ENCODE data around the gene SMG7. TPM values are rescaled to one million over a fixed set of nuclear protein-coding genes. Genes with fewer than 3 reads are reported as not detected.

Gene SMG7
- total RNA-seq, 2 experiments from 2014 or later: 61.4 to 65.1 TPM

GRCh38 chr1:183596500-183596899 is 124.2 kb downstream of the SMG7 start:
- Mint-ChIP-seq H3K4me1 (peaks cover 12% of the 10 kb centered on the region), H3K9me3 (no peaks in the 10 kb centered on the region), H3K27me3 (peaks cover 6% of the 10 kb centered on the region), H3K27ac (no peak overlapping the region), H3K4me3 (no peak overlapping the region), H3K36me3 (no peaks in the 10 kb centered on the region)
- DNase-seq: no peak

GRCh38 chr1:183597656-183598347 is 125.5 kb downstream of the SMG7 start:
- Mint-ChIP-seq H3K4me1 (peaks cover 12% of the 10 kb centered on the region), H3K36me3 (no peaks in the 10 kb centered on the region), H3K9me3 (no peaks in the 10 kb centered on the region), H3K4me3 (no peak overlapping the region), H3K27ac (no peak overlapping the region), H3K27me3 (peaks cover 6% of the 10 kb centered on the region)
- no peak for DNase-seq

GRCh38 chr1:183598386-183598785 is 126.1 kb downstream of the SMG7 start:
- no peak for DNase-seq
- H3K27me3 Mint-ChIP-seq: peaks cover 6% of the 10 kb centered on the region
- no peak overlapping the region for H3K27ac Mint-ChIP-seq
- H3K9me3 Mint-ChIP-seq: no peaks in the 10 kb centered on the region
- H3K36me3 Mint-ChIP-seq: no peaks in the 10 kb centered on the region
- H3K4me1 Mint-ChIP-seq: peaks cover 7% of the 10 kb centered on the region
- no peak overlapping the region for H3K4me3 Mint-ChIP-seq

- Mint-ChIP-seq H3K36me3 (no peaks in the 10 kb centered on the region), H3K27me3 (peaks cover 6% of the 10 kb centered on the region), H3K27ac (no peak overlapping the region), H3K9me3 (no peaks in the 10 kb centered on the region), H3K4me3 (no peak overlapping the region), H3K4me1 (peaks cover 9% of the 10 kb centered on the region)
- DNase-seq: no peak
Measured at GRCh38 chr1:183600136-183600535, 127.8 kb downstream of the SMG7 start.

- H3K4me1 Mint-ChIP-seq: peaks cover 9% of the 10 kb centered on the region
- DNase-seq: no peak
- no peaks in the 10 kb centered on the region for H3K9me3 Mint-ChIP-seq
- no peak overlapping the region for H3K27ac Mint-ChIP-seq
- H3K4me3 Mint-ChIP-seq: no peak overlapping the region
- peaks cover 7% of the 10 kb centered on the region for H3K27me3 Mint-ChIP-seq
- no peaks in the 10 kb centered on the region for H3K36me3 Mint-ChIP-seq
Measured at GRCh38 chr1:183600634-183601033, 128.3 kb downstream of the SMG7 start.

GRCh38 chr1:183602510-183602909 is 130.2 kb downstream of the SMG7 start:
- peaks cover 9% of the 10 kb centered on the region for H3K4me1 Mint-ChIP-seq
- no peaks in the 10 kb centered on the region for H3K36me3 Mint-ChIP-seq
- no peaks in the 10 kb centered on the region for H3K9me3 Mint-ChIP-seq
- H3K27me3 Mint-ChIP-seq: peaks cover 5% of the 10 kb centered on the region
- no peak overlapping the region for H3K27ac Mint-ChIP-seq
- no peak overlapping the region for H3K4me3 Mint-ChIP-seq
- no peak for DNase-seq

Other genes with a start within 250 kb of the SMG7 start
- gene NMNAT2, start 54.1 kb upstream of the SMG7 start, total RNA-seq: not detected
- gene NCF2, start 118.0 kb downstream of the SMG7 start, total RNA-seq: 1 to 10 TPM; 4.0 to 5.4 TPM
- gene ARPC5, start 163.3 kb downstream of the SMG7 start, total RNA-seq: 100 to 1,000 TPM; 130 to 136 TPM
- gene APOBEC4, start 180.8 kb downstream of the SMG7 start, total RNA-seq: not detected